Fibroblast of the aortic adventitia (primary cell): Measurements from ENCODE around the gene NUBP2. TPM values are rescaled to one million over a fixed set of nuclear protein-coding genes. Genes with fewer than 3 reads are reported as not detected.

Experiments
- DNase-seq: peaks from one replicate; pipeline ENCODE4 v3.0.0-alpha.2; 2010; ENCODE audit warnings: low read depth
- H3K4me3 ChIP-seq: 2 replicates; pipeline ENCODE4 v1.5.1; 2011; ENCODE audit warnings: low read depth, mild to moderate bottlenecking, control low read depth, low read length, moderate library complexity
- CTCF ChIP-seq: IDR thresholded peaks from 2 replicates; pipeline ENCODE4 v1.5.1; 2011; ENCODE audit warnings: mild to moderate bottlenecking, low read length, control low read depth, inconsistent platforms; ENCODE audit not compliant: insufficient read depth
- total RNA-seq: library from RNA; depleted of rRNA; stranded (reverse); fragments of >200 nt; gene quantifications from 2 replicates; pipeline ENCODE4 v1.2.3, GENCODE V29; 2012; ENCODE audit warnings: low replicate concordance

The NUBP2 gene
- total RNA-seq, 1 donor, result 44.6 TPM

GRCh38 chr16:1810106-1810505, 27.3 kb downstream of the NUBP2 start:
- DNase-seq, result no peak
- H3K4me3 ChIP-seq, result no peak overlapping the region
- TF ChIP-seq CTCF, result no peak

GRCh38 chr16:1810536-1810935, 27.8 kb downstream of the NUBP2 start:
- no peak overlapping the region for H3K4me3 ChIP-seq
- no peak for TF ChIP-seq CTCF

GRCh38 chr16:1812732-1813163, 30.0 kb downstream of the NUBP2 start:
- TF ChIP-seq CTCF, result peak; percentile 63
- H3K4me3 ChIP-seq, result no peak overlapping the region
- DNase-seq, result peak; percentile 79

More at GRCh38 chr16:1810536-1810935, 27.8 kb downstream of the NUBP2 start:
- no peak for DNase-seq

GRCh38 chr16:1815461-1815860, 32.7 kb downstream of the NUBP2 start:
- no peak overlapping the region for H3K4me3 ChIP-seq
- no peak for DNase-seq
- TF ChIP-seq CTCF, result no peak

GRCh38 chr16:1816396-1817275, 33.9 kb downstream of the NUBP2 start:
- H3K4me3 ChIP-seq, result no peak overlapping the region
- TF ChIP-seq CTCF, result no peak
- DNase-seq, result no peak

GRCh38 chr16:1817276-1817589, 34.5 kb downstream of the NUBP2 start:
- no peak overlapping the region for H3K4me3 ChIP-seq
- DNase-seq, result no peak
- TF ChIP-seq CTCF, result no peak

GRCh38 chr16:1817716-1818115, 35.0 kb downstream of the NUBP2 start:
- no peak overlapping the region for H3K4me3 ChIP-seq
- TF ChIP-seq CTCF, result no peak
- DNase-seq, result no peak
